Neuronal stem cell (in vitro differentiated cells): ENCODE results near the gene NEGR1.
A peak's percentile ranks its signal among the peaks of the same experiment; 100 is the strongest.

Experiments used
- DNase-seq: peaks from one replicate; pipeline ENCODE4 v3.0.0-alpha.2; 2013; ENCODE audit warnings: low spot score
- H2AFZ ChIP-seq: one replicate; pipeline ENCODE4 v1.6.1; 2013; ENCODE audit warnings: mild to moderate bottlenecking, low read length, inconsistent platforms
- H2AK5ac ChIP-seq: 2 replicates; pipeline ENCODE4 v1.6.1; 2013; ENCODE audit warnings: low read depth, mild to moderate bottlenecking, inconsistent platforms, low read length, moderate library complexity, mixed read lengths
- H2BK120ac ChIP-seq: 2 replicates; pipeline ENCODE4 v1.6.1; 2013; ENCODE audit warnings: low read depth, mild to moderate bottlenecking, inconsistent platforms, low read length, moderate library complexity, mixed read lengths
- H2BK12ac ChIP-seq: one replicate; pipeline ENCODE4 v1.6.1; 2013; ENCODE audit warnings: low read length, inconsistent platforms
- H2BK15ac ChIP-seq: 2 replicates; pipeline ENCODE4 v1.6.1; 2013; ENCODE audit warnings: mild to moderate bottlenecking, low read length, inconsistent platforms, mixed read lengths
- H2BK5ac ChIP-seq: one replicate; pipeline ENCODE4 v1.6.1; 2013; ENCODE audit warnings: inconsistent platforms, mild to moderate bottlenecking, low read length, moderate library complexity
- H3K14ac ChIP-seq: one replicate; pipeline ENCODE4 v1.6.1; 2013; ENCODE audit warnings: low read length, inconsistent platforms
- H3K18ac ChIP-seq: 2 replicates; pipeline ENCODE4 v1.6.1; 2013; ENCODE audit warnings: low read length, inconsistent platforms
- H3K23ac ChIP-seq: 2 replicates; pipeline ENCODE4 v1.6.1; 2013; ENCODE audit warnings: low read depth, mild to moderate bottlenecking, mixed read lengths, low read length, inconsistent platforms; ENCODE audit not compliant: poor library complexity
- H3K27ac ChIP-seq: replicated peaks from 3 replicates; pipeline ENCODE4 v1.5.1; 2013; ENCODE audit warnings: low read length, inconsistent platforms
- H3K27me3 ChIP-seq, 3 experiments: 2 replicates each; pipeline ENCODE4 v1.6.1; 2013; ENCODE audit warnings: low read length in 3 of 3, mild to moderate bottlenecking in 2 of 3, inconsistent platforms in 1 of 3, low read depth in 1 of 3, mixed read lengths in 1 of 3, moderate library complexity in 1 of 3; ENCODE audit not compliant: control insufficient read depth in 3 of 3, insufficient read depth in 3 of 3
- H3K36me3 ChIP-seq, 2 donors: replicated peaks in 1 of 2; 2 replicates each; pipeline ENCODE4 v1.6.1; 2013; ENCODE audit warnings: low read length in 2 of 2; ENCODE audit not compliant: control insufficient read depth in 2 of 2, insufficient read depth in 2 of 2
- H3K4ac ChIP-seq: 2 replicates; pipeline ENCODE4 v1.6.1; 2013; ENCODE audit warnings: inconsistent platforms, mild to moderate bottlenecking, low read length, moderate library complexity
- H3K4me1 ChIP-seq, 2 donors: 1 replicate in 1 of 2; 2 replicates in 1 of 2; pipeline ENCODE4 v1.6.1; 2013; ENCODE audit warnings: low read length in 2 of 2, low read depth in 1 of 2; ENCODE audit not compliant: control insufficient read depth in 2 of 2, insufficient read depth in 1 of 2
- H3K4me2 ChIP-seq: one replicate; pipeline ENCODE4 v1.6.1; 2013; ENCODE audit warnings: mild to moderate bottlenecking, low read length, inconsistent platforms; ENCODE audit not compliant: insufficient read depth, poor library complexity, severe bottlenecking
- H3K4me3 ChIP-seq, 2 donors: 2 replicates each; pipeline ENCODE4 v1.5.1; 2013; ENCODE audit warnings: low read length in 2 of 2, mild to moderate bottlenecking in 2 of 2, inconsistent platforms in 1 of 2, moderate library complexity in 1 of 2
- H3K79me1 ChIP-seq: one replicate; pipeline ENCODE4 v1.6.1; 2013; ENCODE audit warnings: low read depth, mild to moderate bottlenecking, inconsistent platforms, low read length, moderate library complexity
- H3K9ac ChIP-seq: one replicate; pipeline ENCODE4 v1.6.1; 2013; ENCODE audit warnings: mild to moderate bottlenecking, low read depth, low read length, inconsistent platforms; ENCODE audit not compliant: poor library complexity
- H3K9me3 ChIP-seq, 2 donors: replicated peaks in 1 of 2; 2 replicates each; pipeline versions ENCODE3 to v1.6.1; 2013; ENCODE audit warnings: low read length in 2 of 2, mild to moderate bottlenecking in 2 of 2, inconsistent platforms in 1 of 2, low read depth in 1 of 2, mixed read lengths in 1 of 2, moderate library complexity in 1 of 2; ENCODE audit not compliant: control insufficient read depth in 2 of 2, insufficient read depth in 1 of 2
- H4K8ac ChIP-seq: one replicate; pipeline ENCODE4 v1.6.1; 2013; ENCODE audit warnings: low read depth, mild to moderate bottlenecking, inconsistent platforms, low read length, moderate library complexity
- H4K91ac ChIP-seq: one replicate; pipeline ENCODE4 v1.6.1; 2013; ENCODE audit warnings: low read length, low read depth, mild to moderate bottlenecking, inconsistent platforms; ENCODE audit not compliant: poor library complexity
- WGBS, 2 donors: extraction: QIAGEN DNeasy Blood & Tissue Kit; methylation state at CpG; one replicate each; pipeline ENCODE4 v1.1.7; 2013; ENCODE audit warnings: missing lambda C conversion rate in 2 of 2, mixed read lengths in 1 of 2; ENCODE audit not compliant: insufficient read length in 2 of 2, insufficient replicate concordance in 1 of 2; ENCODE audit errors: extremely low coverage in 2 of 2; 5-methylcytosine and 5-hydroxymethylcytosine counted together

NEGR1 gene

GRCh38 chr1:71853360-71853759, 429.0 kb downstream of the NEGR1 start:
- Histone ChIP-seq H3K9ac (no peak overlapping the region), H4K91ac (no peak overlapping the region), H2BK120ac (no peak overlapping the region), H3K4me1 (peaks cover 0 to 16% of the 10 kb centered on the region in 2 donors), H2BK15ac (no peak overlapping the region), H3K27ac (no peak overlapping the region), H3K27me3 (no peaks in the 10 kb centered on the region), H3K18ac (no peak overlapping the region), H4K8ac (no peak overlapping the region), H2BK5ac (no peak overlapping the region), H3K9me3 (peaks cover 0 to 3% of the 10 kb centered on the region in 2 donors), H2AFZ (peak overlapping the region; percentile 42), H3K4me3 (no peak overlapping the region), H3K4me2 (no peak overlapping the region), H2AK5ac (no peak overlapping the region), H3K36me3 (no peaks in the 10 kb centered on the region), H3K14ac (no peak overlapping the region), H3K4ac (no peak overlapping the region), H3K79me1 (no peaks in the 10 kb centered on the region), H3K23ac (no peak overlapping the region), H2BK12ac (no peak overlapping the region)
- no CpG with 5 or more reads among the region's 2 CpGs for WGBS, 2 donors
- DNase-seq = no peak

GRCh38 chr1:71850936-71851335, 431.4 kb downstream of the NEGR1 start:
- H3K4me3 ChIP-seq = no peak overlapping the region

GRCh38 chr1:71850515-71850914, 431.8 kb downstream of the NEGR1 start:
- Histone ChIP-seq H4K91ac (no peak overlapping the region), H3K4me1 (peaks cover 0 to 8% of the 10 kb centered on the region in 2 donors), H2AFZ (no peak overlapping the region), H3K9me3 (peaks cover 0 to 3% of the 10 kb centered on the region in 2 donors), H3K27ac (no peak overlapping the region), H3K9ac (no peak overlapping the region), H3K18ac (no peak overlapping the region), H2BK120ac (no peak overlapping the region), H4K8ac (no peak overlapping the region), H3K4me3 (no peak overlapping the region), H3K4me2 (no peak overlapping the region), H3K27me3 (no peaks in the 10 kb centered on the region), H2BK15ac (no peak overlapping the region), H2BK12ac (no peak overlapping the region), H3K4ac (no peak overlapping the region), H2BK5ac (no peak overlapping the region), H3K14ac (no peak overlapping the region), H3K23ac (no peak overlapping the region), H3K79me1 (no peaks in the 10 kb centered on the region), H3K36me3 (no peaks in the 10 kb centered on the region), H2AK5ac (no peak overlapping the region)
- no peak for DNase-seq

More at GRCh38 chr1:71850936-71851335, 431.4 kb downstream of the NEGR1 start:
- Histone ChIP-seq H3K4me1 (peaks cover 0 to 8% of the 10 kb centered on the region in 2 donors), H3K9ac (no peak overlapping the region), H3K9me3 (peaks cover 0 to 3% of the 10 kb centered on the region in 2 donors), H3K23ac (no peak overlapping the region), H3K27me3 (no peaks in the 10 kb centered on the region), H2AK5ac (no peak overlapping the region), H2AFZ (no peak overlapping the region), H3K36me3 (no peaks in the 10 kb centered on the region), H2BK120ac (no peak overlapping the region), H3K79me1 (no peaks in the 10 kb centered on the region), H3K18ac (no peak overlapping the region), H4K91ac (no peak overlapping the region), H3K27ac (no peak overlapping the region), H2BK15ac (no peak overlapping the region), H3K14ac (no peak overlapping the region), H4K8ac (no peak overlapping the region), H3K4ac (no peak overlapping the region), H3K4me2 (no peak overlapping the region), H2BK12ac (no peak overlapping the region), H2BK5ac (no peak overlapping the region)
- DNase-seq = no peak
- WGBS, 2 donors = no CpG with 5 or more reads among the region's 3 CpGs

GRCh38 chr1:71843012-71843411, 439.3 kb downstream of the NEGR1 start:
- H4K8ac ChIP-seq = no peak overlapping the region
- H2BK15ac ChIP-seq = no peak overlapping the region
- H3K4me2 ChIP-seq = no peak overlapping the region
- H2AK5ac ChIP-seq = no peak overlapping the region
- no CpG with 5 or more reads among the region's 2 CpGs for WGBS, 2 donors
- H3K27me3 ChIP-seq = no peaks in the 10 kb centered on the region
- no peak overlapping the region for H3K9ac ChIP-seq
- H2BK5ac ChIP-seq = no peak overlapping the region
- H2BK12ac ChIP-seq = no peak overlapping the region
- no peak for DNase-seq
- no peaks in the 10 kb centered on the region for H3K9me3 ChIP-seq
- no peaks in the 10 kb centered on the region for H3K4me1 ChIP-seq
- H3K4ac ChIP-seq = no peak overlapping the region
- no peak overlapping the region for H3K4me3 ChIP-seq
- no peaks in the 10 kb centered on the region for H3K79me1 ChIP-seq
- no peak overlapping the region for H4K91ac ChIP-seq
- H2BK120ac ChIP-seq = no peak overlapping the region
- H2AFZ ChIP-seq = no peak overlapping the region
- no peak overlapping the region for H3K14ac ChIP-seq
- H3K18ac ChIP-seq = no peak overlapping the region
- no peak overlapping the region for H3K23ac ChIP-seq
- H3K27ac ChIP-seq = no peak overlapping the region
- no peaks in the 10 kb centered on the region for H3K36me3 ChIP-seq
